Loucy (cell line): Measurements from ENCODE around the gene HMX1.

ENCODE experiments used
- H2AFZ ChIP-seq: fragments of 200-600 bp; sonication (generic); 2 replicates; pipeline ENCODE4 v1.6.0; 2016; ENCODE audit warnings: antibody characterized with exemption, mild to moderate bottlenecking, low read length, moderate library complexity
- H3F3A ChIP-seq: fragments of 200-600 bp; 2 replicates; pipeline ENCODE4 v1.6.0; 2016; ENCODE audit warnings: antibody characterized with exemption, low read depth, mild to moderate bottlenecking
- H3K27me3 ChIP-seq: fragments of 200-600 bp; sonication (generic); 2 replicates; pipeline ENCODE4 v1.6.1; 2014; ENCODE audit warnings: low read length, mild to moderate bottlenecking; ENCODE audit not compliant: insufficient read depth, poor library complexity, severe bottlenecking
- H3K36me3 ChIP-seq: fragments of 200-600 bp; sonication (generic); 2 replicates; pipeline ENCODE4 v1.6.1; 2016; ENCODE audit warnings: low read length; ENCODE audit not compliant: insufficient read depth
- H3K4me1 ChIP-seq: fragments of 200-600 bp; sonication (generic); 2 replicates; pipeline ENCODE4 v1.5.1; 2014; ENCODE audit warnings: low read length, mild to moderate bottlenecking; ENCODE audit not compliant: insufficient read depth, poor library complexity, severe bottlenecking
- H3K4me2 ChIP-seq: fragments of 200-600 bp; sonication (generic); 2 replicates; pipeline ENCODE4 v1.6.0; 2014; ENCODE audit warnings: antibody characterized with exemption, low read length, low read depth, mild to moderate bottlenecking; ENCODE audit not compliant: poor library complexity, severe bottlenecking
- H3K4me3 ChIP-seq: fragments of 200-600 bp; sonication (generic); 2 replicates; pipeline ENCODE4 v1.5.1; 2014; ENCODE audit warnings: low read length, mild to moderate bottlenecking, mixed read lengths; ENCODE audit not compliant: poor library complexity, severe bottlenecking
- H3K79me2 ChIP-seq: fragments of 200-600 bp; sonication (generic); 2 replicates; pipeline ENCODE4 v1.6.1; 2014; ENCODE audit warnings: low read length; ENCODE audit not compliant: insufficient read depth
- H3K9ac ChIP-seq: fragments of 200-600 bp; sonication (generic); 2 replicates; pipeline ENCODE4 v1.6.0; 2014; ENCODE audit warnings: mild to moderate bottlenecking, low read depth, low read length, moderate library complexity; ENCODE audit not compliant: poor library complexity, severe bottlenecking
- H3K9me2 ChIP-seq: fragments of 200-600 bp; sonication (generic); replicated peaks from 2 replicates; pipeline ENCODE4 v1.6.1; 2016; ENCODE audit warnings: low read depth, low read length, mixed read lengths
- H3K9me3 ChIP-seq: fragments of 200-600 bp; sonication (generic); 2 replicates; pipeline ENCODE4 v1.6.1; 2014; ENCODE audit warnings: mild to moderate bottlenecking, antibody characterized with exemption, low read length, low read depth; ENCODE audit not compliant: insufficient read depth
- H4K20me1 ChIP-seq: fragments of 200-600 bp; sonication (generic); 2 replicates; pipeline ENCODE4 v1.6.0; 2014; ENCODE audit warnings: antibody characterized with exemption, low read length, mild to moderate bottlenecking; ENCODE audit not compliant: insufficient read depth, poor library complexity, severe bottlenecking
- EZH2phosphoT487 ChIP-seq: fragments of 200-600 bp; IDR thresholded peaks from 2 replicates; pipeline ENCODE4 v1.6.1; 2018; ENCODE audit warnings: antibody characterized with exemption, mild to moderate bottlenecking, moderate library complexity, borderline replicate concordance
- TF ChIP-seq, protein P1 (sequence below): fragments of 200-600 bp; sonication (generic); conservative IDR thresholded peaks from 2 replicates; pipeline ENCODE4 v1.5.1; 2014; ENCODE audit warnings: mild to moderate bottlenecking, antibody characterized with exemption, low read length

HMX1 gene

DNA sequence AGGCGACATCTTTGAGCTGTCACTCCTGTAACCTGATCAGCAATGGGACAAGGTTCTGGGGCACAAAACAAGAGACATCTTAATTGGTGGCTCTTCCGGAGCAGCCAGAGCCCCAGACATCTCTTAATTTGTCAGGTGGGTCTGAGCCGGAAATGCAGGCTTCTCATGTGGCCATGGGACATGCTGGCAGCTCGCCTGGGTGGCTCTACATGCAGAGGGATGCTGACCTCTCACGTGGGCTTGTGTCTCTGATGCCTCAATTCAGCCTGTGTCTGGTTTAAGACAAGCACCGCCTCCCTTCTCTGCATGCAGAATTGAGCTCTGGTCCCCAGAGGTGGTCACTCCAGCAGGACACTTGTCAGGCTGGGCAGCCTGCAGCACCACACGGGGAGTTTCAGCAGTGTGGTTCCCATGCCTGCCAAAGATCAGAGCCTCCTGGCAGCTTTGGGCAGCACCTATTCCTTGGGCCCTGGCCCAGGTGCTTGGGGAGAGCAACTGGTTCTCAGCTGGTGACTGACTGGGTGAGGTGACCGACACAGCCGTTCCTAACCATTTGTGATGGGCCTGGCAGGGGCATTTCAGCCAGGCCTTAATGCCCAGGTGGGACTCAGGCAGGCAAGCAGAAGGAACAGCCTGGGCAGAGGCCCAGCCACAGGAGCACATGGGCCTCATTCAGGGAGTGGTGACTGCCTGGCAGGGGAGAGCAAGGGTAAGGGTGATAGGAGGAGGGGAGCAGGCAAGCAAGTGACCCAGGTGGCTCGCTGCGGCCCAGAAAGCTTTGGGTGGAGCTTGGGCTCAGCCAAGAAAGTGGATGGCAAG, 53.4 kb downstream of the HMX1 start:
- Histone ChIP-seq H3K4me3 (no peak overlapping the region), H3K36me3 (no peaks in the 10 kb centered on the region), H3K27me3 (no peaks in the 10 kb centered on the region), H3K4me2 (no peak overlapping the region), H3K9me3 (peaks cover 7% of the 10 kb centered on the region; the same call in 1 of the 2 replicates), H2AFZ (no peak overlapping the region), H3K9me2 (no peaks in the 10 kb centered on the region), H3K4me1 (no peaks in the 10 kb centered on the region), H3F3A (no peaks in the 10 kb centered on the region), H3K9ac (no peak overlapping the region), H3K79me2 (no peaks in the 10 kb centered on the region), H4K20me1 (no peaks in the 10 kb centered on the region)
- TF ChIP-seq, protein P1, sequence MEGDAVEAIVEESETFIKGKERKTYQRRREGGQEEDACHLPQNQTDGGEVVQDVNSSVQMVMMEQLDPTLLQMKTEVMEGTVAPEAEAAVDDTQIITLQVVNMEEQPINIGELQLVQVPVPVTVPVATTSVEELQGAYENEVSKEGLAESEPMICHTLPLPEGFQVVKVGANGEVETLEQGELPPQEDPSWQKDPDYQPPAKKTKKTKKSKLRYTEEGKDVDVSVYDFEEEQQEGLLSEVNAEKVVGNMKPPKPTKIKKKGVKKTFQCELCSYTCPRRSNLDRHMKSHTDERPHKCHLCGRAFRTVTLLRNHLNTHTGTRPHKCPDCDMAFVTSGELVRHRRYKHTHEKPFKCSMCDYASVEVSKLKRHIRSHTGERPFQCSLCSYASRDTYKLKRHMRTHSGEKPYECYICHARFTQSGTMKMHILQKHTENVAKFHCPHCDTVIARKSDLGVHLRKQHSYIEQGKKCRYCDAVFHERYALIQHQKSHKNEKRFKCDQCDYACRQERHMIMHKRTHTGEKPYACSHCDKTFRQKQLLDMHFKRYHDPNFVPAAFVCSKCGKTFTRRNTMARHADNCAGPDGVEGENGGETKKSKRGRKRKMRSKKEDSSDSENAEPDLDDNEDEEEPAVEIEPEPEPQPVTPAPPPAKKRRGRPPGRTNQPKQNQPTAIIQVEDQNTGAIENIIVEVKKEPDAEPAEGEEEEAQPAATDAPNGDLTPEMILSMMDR = no peak
- no peak for TF ChIP-seq EZH2phosphoT487

DNA sequence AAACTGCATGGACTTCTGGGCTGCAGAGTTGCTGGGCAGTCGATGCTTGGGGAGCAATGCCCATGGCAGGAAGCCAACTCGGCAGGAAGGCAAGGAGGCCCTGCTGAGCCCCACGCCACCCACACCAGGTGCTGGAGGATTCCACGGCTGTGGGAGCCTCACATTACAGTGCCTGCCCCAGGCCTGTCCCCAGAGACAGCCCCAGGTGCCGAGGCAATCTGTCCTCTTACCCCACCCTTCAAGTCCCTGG, 53.9 kb downstream of the HMX1 start:
- no peaks in the 10 kb centered on the region for H3K27me3 ChIP-seq
- H3K4me3 ChIP-seq = no peak overlapping the region
- H3F3A ChIP-seq = no peaks in the 10 kb centered on the region
- TF ChIP-seq EZH2phosphoT487 = no peak
- TF ChIP-seq, protein P1 = no peak
- H3K4me1 ChIP-seq = no peaks in the 10 kb centered on the region
- no peaks in the 10 kb centered on the region for H3K79me2 ChIP-seq
- no peaks in the 10 kb centered on the region for H3K36me3 ChIP-seq
- H3K4me2 ChIP-seq = no peak overlapping the region
- H4K20me1 ChIP-seq = no peaks in the 10 kb centered on the region
- no peak overlapping the region for H2AFZ ChIP-seq
- no peak overlapping the region for H3K9ac ChIP-seq
- H3K9me3 ChIP-seq = peaks cover 7% of the 10 kb centered on the region; the same call in 1 of the 2 replicates
- H3K9me2 ChIP-seq = no peaks in the 10 kb centered on the region

DNA sequence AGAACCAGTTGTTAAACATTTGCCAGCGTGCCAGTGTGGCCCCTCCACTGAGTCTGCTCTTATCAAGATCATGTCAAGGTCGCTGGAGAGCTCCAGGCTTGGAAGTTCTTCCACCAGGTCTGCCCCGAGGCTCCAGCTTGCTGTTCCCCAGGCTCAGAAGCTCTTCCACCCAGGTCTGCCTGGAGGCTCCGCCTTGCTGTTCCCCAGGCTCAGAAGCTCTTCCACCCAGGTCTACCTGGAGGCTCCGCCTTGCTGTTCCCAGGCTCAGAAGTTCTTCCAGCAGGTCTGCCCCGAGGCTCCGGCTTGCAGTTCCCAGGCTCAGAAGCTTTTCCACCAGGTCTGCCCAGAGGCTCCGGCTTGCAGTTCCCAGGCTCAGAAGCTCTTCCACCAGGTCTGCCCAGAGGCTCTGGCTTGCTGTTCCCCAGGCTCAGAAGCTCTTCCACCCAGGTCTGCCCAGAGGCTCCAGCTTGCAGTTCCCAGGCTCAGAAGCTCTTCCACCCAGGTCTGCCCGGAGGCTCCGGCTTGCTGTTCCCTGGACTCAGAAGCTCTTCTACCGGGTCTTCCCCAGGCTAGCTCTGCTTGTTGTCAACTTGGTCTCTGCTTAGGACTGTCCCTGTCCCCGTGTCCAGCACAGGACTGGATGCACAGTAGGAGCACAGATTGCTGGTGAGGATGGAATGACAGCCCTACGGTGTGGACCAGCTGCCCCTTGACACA, 54.4 kb downstream of the HMX1 start:
- Histone ChIP-seq H3K36me3 (no peaks in the 10 kb centered on the region), H3K79me2 (no peaks in the 10 kb centered on the region), H3K9me3 (peaks cover 7% of the 10 kb centered on the region; the same call in 1 of the 2 replicates), H3K9me2 (no peaks in the 10 kb centered on the region), H3K4me1 (no peaks in the 10 kb centered on the region), H2AFZ (no peak overlapping the region), H3K4me2 (no peak overlapping the region), H3K9ac (no peak overlapping the region), H3K27me3 (no peaks in the 10 kb centered on the region), H4K20me1 (no peaks in the 10 kb centered on the region), H3F3A (no peaks in the 10 kb centered on the region), H3K4me3 (no peak overlapping the region)
- TF ChIP-seq, protein P1 = no peak
- no peak for TF ChIP-seq EZH2phosphoT487
